Muscle of leg (tissue), 11 donors: ENCODE results near the gene ZBTB16. TPM values are rescaled to one million over a fixed set of nuclear protein-coding genes. Genes with fewer than 3 reads are reported as not detected.

Experiments
- DNase-seq: peaks from one replicate; pipeline ENCODE4 v3.0.0; 2013
- H3K27ac ChIP-seq: one replicate; pipeline ENCODE4 v1.5.1; 2013; ENCODE audit warnings: mild to moderate bottlenecking, low read length, control low read depth
- H3K27me3 ChIP-seq: one replicate; pipeline ENCODE4 v1.6.1; 2013; ENCODE audit warnings: low read length; ENCODE audit not compliant: control insufficient read depth, insufficient read depth
- H3K36me3 ChIP-seq: one replicate; pipeline ENCODE4 v1.6.1; 2013; ENCODE audit warnings: low read length; ENCODE audit not compliant: control insufficient read depth, insufficient read depth
- H3K4me1 ChIP-seq: one replicate; pipeline ENCODE4 v1.6.1; 2013; ENCODE audit warnings: low read length; ENCODE audit not compliant: control insufficient read depth, insufficient read depth
- H3K4me3 ChIP-seq: one replicate; pipeline ENCODE4 v1.5.1; 2013; ENCODE audit warnings: low read length, control low read depth
- H3K9me3 ChIP-seq: replicated peaks from 2 replicates; pipeline ENCODE4 v1.6.1; 2013; ENCODE audit warnings: low read depth, low read length; ENCODE audit not compliant: control insufficient read depth
- WGBS: methylation state at CpG from one replicate; pipeline ENCODE4 v1.1.5; 2013; ENCODE audit warnings: missing lambda C conversion rate; ENCODE audit not compliant: insufficient coverage; 5-methylcytosine and 5-hydroxymethylcytosine counted together
- polyA plus RNA-seq, 8 donors: library from polyadenylated mRNA; unstranded; fragments of 120-200 nt; gene quantifications; one replicate each; pipeline versions ENCODE4 v1.2.1 to v1.2.3, GENCODE V29; 2013; ENCODE audit warnings: inconsistent platforms in 1 of 8, low replicate concordance in 1 of 8; ENCODE audit not compliant: insufficient read length in 8 of 8, insufficient read depth in 1 of 8
- total RNA-seq: library from RNA; stranded (reverse); fragments of 120-200 nt; gene quantifications from one replicate; pipeline ENCODE4 v1.2.4, GENCODE V29; 2013

ZBTB16 gene
- total and polyA plus RNA-seq, 9 donors, result 1.7 to 10.0 (median 4.0) TPM

GRCh38 chr11:114215871-114216795, 156.6 kb downstream of the ZBTB16 start:
- WGBS, result no CpG with 5 or more reads among the region's 6 CpGs
- H3K27ac ChIP-seq, result no peak overlapping the region

GRCh38 chr11:114216796-114217180, 157.3 kb downstream of the ZBTB16 start:
- no peaks in the 10 kb centered on the region for H3K9me3 ChIP-seq
- H3K27ac ChIP-seq, result no peak overlapping the region
- no peak overlapping the region for H3K4me3 ChIP-seq
- WGBS, result 80% methylated on average over 2 of the region's 2 CpGs
- H3K36me3 ChIP-seq, result no peaks in the 10 kb centered on the region
- H3K27me3 ChIP-seq, result no peaks in the 10 kb centered on the region
- H3K4me1 ChIP-seq, result peaks cover under 1% of the 10 kb centered on the region
- no peak for DNase-seq

More at GRCh38 chr11:114215871-114216795, 156.6 kb downstream of the ZBTB16 start:
- Histone ChIP-seq H3K4me3 (no peak overlapping the region), H3K4me1 (peaks cover 5% of the 10 kb centered on the region), H3K9me3 (no peaks in the 10 kb centered on the region), H3K36me3 (no peaks in the 10 kb centered on the region), H3K27me3 (no peaks in the 10 kb centered on the region)
- no peak for DNase-seq

GRCh38 chr11:114218508-114218907, 159.0 kb downstream of the ZBTB16 start:
- no CpG with 5 or more reads among the region's 3 CpGs for WGBS
- no peak overlapping the region for H3K27ac ChIP-seq

GRCh38 chr11:114219559-114220349, 160.2 kb downstream of the ZBTB16 start:
- Histone ChIP-seq H3K27ac (no peak overlapping the region), H3K4me1 (no peaks in the 10 kb centered on the region)
- WGBS, result 63% methylated on average over 6 of the region's 6 CpGs

More at GRCh38 chr11:114218508-114218907, 159.0 kb downstream of the ZBTB16 start:
- H3K36me3 ChIP-seq, result no peaks in the 10 kb centered on the region
- no peaks in the 10 kb centered on the region for H3K27me3 ChIP-seq
- no peak overlapping the region for H3K4me3 ChIP-seq
- H3K4me1 ChIP-seq, result no peaks in the 10 kb centered on the region
- DNase-seq, result no peak
- no peaks in the 10 kb centered on the region for H3K9me3 ChIP-seq

GRCh38 chr11:114221037-114221436, 161.5 kb downstream of the ZBTB16 start:
- no peak overlapping the region for H3K27ac ChIP-seq
- no peaks in the 10 kb centered on the region for H3K36me3 ChIP-seq
- no peaks in the 10 kb centered on the region for H3K9me3 ChIP-seq
- no peak overlapping the region for H3K4me3 ChIP-seq
- no peaks in the 10 kb centered on the region for H3K4me1 ChIP-seq
- H3K27me3 ChIP-seq, result no peaks in the 10 kb centered on the region
- WGBS, result 80% methylated on average over 1 of the region's 2 CpGs
- DNase-seq, result no peak

More at GRCh38 chr11:114219559-114220349, 160.2 kb downstream of the ZBTB16 start:
- no peaks in the 10 kb centered on the region for H3K36me3 ChIP-seq
- H3K9me3 ChIP-seq, result no peaks in the 10 kb centered on the region
- no peak overlapping the region for H3K4me3 ChIP-seq
- no peak for DNase-seq
- no peaks in the 10 kb centered on the region for H3K27me3 ChIP-seq

- H3K4me1 ChIP-seq, result peaks cover 6% of the 10 kb centered on the region
- peaks cover 3% of the 10 kb centered on the region for H3K27me3 ChIP-seq
- 100% methylated on average over 1 of the region's 1 CpG for WGBS
- no peak overlapping the region for H3K4me3 ChIP-seq
- H3K36me3 ChIP-seq, result no peaks in the 10 kb centered on the region
- no peak overlapping the region for H3K27ac ChIP-seq
- DNase-seq, result no peak
- H3K9me3 ChIP-seq, result no peaks in the 10 kb centered on the region
These were observed 166.2 kb downstream of the ZBTB16 start for GRCh38 chr11:114225661-114226060.

GRCh38 chr11:114226356-114226755, 166.8 kb downstream of the ZBTB16 start:
- H3K36me3 ChIP-seq, result no peaks in the 10 kb centered on the region
- WGBS, result 100% methylated on average over 1 of the region's 5 CpGs
- H3K4me1 ChIP-seq, result peaks cover 6% of the 10 kb centered on the region
- no peak overlapping the region for H3K4me3 ChIP-seq
- no peak overlapping the region for H3K27ac ChIP-seq
- DNase-seq, result no peak
- H3K27me3 ChIP-seq, result peaks cover 6% of the 10 kb centered on the region
- H3K9me3 ChIP-seq, result no peaks in the 10 kb centered on the region

- Histone ChIP-seq H3K9me3 (no peaks in the 10 kb centered on the region), H3K36me3 (no peaks in the 10 kb centered on the region), H3K4me3 (no peak overlapping the region), H3K27me3 (peaks cover 14% of the 10 kb centered on the region), H3K27ac (no peak overlapping the region), H3K4me1 (peaks cover 16% of the 10 kb centered on the region)
- peak; percentile 31 for DNase-seq
- WGBS, result 68% methylated on average over 9 of the region's 24 CpGs
These were observed 169.2 kb downstream of the ZBTB16 start for GRCh38 chr11:114228435-114229411.

- peaks cover 16% of the 10 kb centered on the region for H3K4me1 ChIP-seq
- 77% methylated on average over 6 of the region's 15 CpGs for WGBS
- no peaks in the 10 kb centered on the region for H3K9me3 ChIP-seq
- no peaks in the 10 kb centered on the region for H3K36me3 ChIP-seq
- H3K27ac ChIP-seq, result no peak overlapping the region
- H3K4me3 ChIP-seq, result no peak overlapping the region
- H3K27me3 ChIP-seq, result peaks cover 17% of the 10 kb centered on the region
- DNase-seq, result no peak
These were observed 170.7 kb downstream of the ZBTB16 start for GRCh38 chr11:114230031-114230704.
